GM19372 (cell line): ENCODE measurements around the gene PLEKHS1.
"Not testable (repeated sequence)": the region's sequence is repeated elsewhere in the genome, so short reads cannot be mapped to it uniquely, and the experiment has no call there.

Experiments
- ATAC-seq: cut with Tn5 transposase; IDR thresholded peaks from one replicate; pipeline ENCODE4 v1.9.1; 2021; ENCODE audit warnings: mild to moderate bottlenecking, low read depth, moderate library complexity; ENCODE audit not compliant: unreplicated experiment

PLEKHS1 gene

DNA sequence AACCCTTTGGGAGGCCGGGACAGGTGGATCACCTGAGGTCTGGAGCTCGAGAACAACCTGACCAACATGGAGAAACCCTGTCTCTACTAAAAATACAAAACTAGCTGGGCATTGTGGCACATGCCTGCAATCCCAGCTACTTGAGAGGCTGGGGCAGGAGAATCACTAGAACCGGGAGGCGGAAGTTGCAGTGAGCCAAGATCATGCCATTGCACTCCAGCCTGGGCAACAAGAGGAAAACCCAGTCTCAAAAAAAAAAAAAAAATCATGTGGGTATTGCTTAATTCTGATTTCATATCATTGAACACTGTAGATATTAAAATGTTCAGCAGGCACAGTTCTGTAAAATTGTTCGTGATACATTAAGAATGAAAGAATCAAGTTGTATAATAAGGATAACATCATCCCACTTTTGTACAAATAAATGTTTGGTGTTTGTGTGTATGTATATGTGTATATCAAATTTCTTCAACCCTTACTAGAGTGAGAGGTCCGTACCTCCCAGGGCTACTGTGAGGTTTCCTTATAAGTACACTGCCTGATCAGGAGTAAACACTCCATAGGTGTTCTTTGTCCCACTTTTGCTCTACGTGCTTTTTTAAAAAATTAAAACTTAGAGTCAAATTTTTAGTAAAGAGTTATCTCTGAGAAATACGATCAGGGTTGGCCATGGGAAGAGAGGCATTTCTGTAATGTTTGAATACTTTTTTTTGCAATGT, 31.7 kb downstream of the PLEKHS1 start:
- ATAC-seq: no peak

DNA sequence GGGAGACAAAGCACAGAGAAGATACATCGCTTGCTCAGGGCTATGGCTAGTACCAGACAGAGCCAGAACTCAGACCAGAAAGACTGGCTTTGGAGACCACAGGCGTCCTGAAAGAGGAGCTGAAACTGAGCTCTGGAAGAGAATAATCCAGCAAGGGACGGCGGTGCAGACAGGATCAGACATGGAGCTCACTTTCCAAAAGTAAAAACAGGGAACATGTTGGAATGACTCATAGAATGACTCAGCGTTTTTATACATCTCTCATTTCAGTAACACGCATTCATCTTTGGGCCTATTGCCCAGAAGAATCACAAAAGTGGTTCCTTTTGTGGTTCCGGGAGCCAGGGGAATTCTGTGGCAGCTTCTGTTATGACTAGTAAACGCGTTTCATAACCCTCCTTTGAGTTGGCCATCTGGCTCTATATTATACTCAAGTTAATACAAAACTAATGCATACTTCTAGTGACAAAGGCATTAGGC, 37.2 kb downstream of the PLEKHS1 start:
- peak; percentile 85 for ATAC-seq

- no peak for ATAC-seq
These were observed 40.2 kb downstream of the PLEKHS1 start for GRCh38 chr10:113791691-113792090.

- no peak for ATAC-seq
These were observed 50.1 kb downstream of the PLEKHS1 start for GRCh38 chr10:113801569-113801968.

GRCh38 chr10:113802997-113803396, 51.5 kb downstream of the PLEKHS1 start:
- no peak for ATAC-seq

DNA sequence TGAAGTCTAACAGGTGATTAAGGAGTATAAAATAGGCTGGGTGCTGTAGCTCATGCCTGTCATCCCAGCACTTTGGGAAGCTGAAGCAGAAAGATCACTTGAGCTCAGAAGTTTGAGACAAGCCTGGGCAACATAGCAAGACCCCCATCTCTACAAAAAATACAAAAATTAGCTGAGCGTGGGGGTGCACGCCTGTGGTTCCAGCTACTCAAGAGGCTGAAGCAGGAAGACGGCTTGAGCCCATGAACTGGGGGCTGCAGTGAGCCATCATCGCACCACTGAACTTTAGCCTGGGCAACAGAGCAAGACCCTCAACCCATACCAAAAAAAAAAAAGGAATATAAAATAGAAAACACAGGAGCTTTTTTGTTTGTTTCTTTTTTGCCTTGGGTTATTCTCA, 55.0 kb downstream of the PLEKHS1 start:
- no peak for ATAC-seq

DNA sequence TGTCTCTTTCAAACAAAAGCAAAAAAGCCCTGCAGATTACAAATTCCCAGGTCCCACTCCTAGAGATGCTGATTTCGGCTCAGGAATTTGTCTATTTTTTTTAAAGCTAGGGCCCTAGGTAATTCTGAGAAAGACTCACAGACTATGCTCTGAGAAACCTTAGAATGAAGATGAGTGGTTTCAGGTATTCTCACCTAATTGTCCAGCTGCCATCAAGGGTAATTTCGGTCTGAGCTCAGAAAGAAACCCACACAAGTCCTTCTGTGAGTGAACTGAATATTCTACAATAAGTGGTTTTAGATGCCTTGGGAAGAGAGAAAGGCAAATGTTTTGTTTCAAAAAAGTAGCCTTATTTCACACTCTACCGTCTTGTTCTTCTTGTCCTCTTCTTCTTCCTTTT, 56.7 kb downstream of the PLEKHS1 start:
- ATAC-seq: no peak

- not testable (repeated sequence) for ATAC-seq
These were observed 63.2 kb downstream of the PLEKHS1 start for GRCh38 chr10:113814700-113815099.

- ATAC-seq: no peak
These were observed 68.5 kb downstream of the PLEKHS1 start for GRCh38 chr10:113819989-113820388.

GRCh38 chr10:113820507-113820906, 69.0 kb downstream of the PLEKHS1 start:
- ATAC-seq: no peak

DNA sequence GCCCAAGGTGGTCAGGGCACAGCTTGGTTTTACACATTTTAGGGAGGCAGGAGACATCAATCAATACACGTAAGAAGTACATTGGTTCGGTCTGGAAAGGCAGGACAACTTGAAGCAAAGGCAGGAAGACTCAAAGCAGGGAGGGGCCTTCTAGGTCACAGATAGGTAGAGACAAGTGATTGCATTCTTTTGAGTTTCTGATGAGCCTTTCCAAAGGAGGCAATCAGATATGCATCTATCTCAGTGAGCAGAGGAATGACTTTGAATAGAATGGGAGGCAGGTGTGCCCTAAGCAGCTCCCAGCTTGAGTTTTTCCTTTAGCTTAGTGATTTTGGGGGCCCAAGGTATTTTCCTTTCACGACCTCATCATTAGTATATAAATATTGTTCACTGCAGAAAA, 69.8 kb downstream of the PLEKHS1 start:
- ATAC-seq: not testable (repeated sequence)

- no peak for ATAC-seq
These were observed 70.7 kb downstream of the PLEKHS1 start for GRCh38 chr10:113822174-113822573.

DNA sequence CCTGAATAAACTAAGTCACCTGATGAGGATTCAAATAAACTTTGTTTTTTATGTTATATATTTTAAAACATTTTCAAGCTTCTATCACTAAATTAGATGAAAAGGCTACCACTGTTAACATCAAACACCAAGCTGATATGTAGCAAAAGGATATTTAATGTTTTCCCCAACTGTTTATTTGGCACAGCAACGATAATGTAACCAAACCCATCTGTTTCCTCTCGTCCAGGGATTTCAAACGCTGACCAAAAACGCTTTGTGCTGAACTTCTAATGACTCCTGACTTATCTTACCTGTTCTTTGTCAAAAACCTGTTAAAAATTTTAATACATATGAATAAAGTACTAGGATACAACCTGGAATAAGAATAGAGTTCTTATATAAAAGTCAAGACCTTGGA, 71.9 kb downstream of the PLEKHS1 start:
- no peak for ATAC-seq

- no peak for ATAC-seq
These were observed 74.3 kb downstream of the PLEKHS1 start for GRCh38 chr10:113825791-113826190.

- not testable (repeated sequence) for ATAC-seq
These were observed 77.1 kb downstream of the PLEKHS1 start for GRCh38 chr10:113828567-113828966.
